Measurements from ENCODE around the gene SPEG.
"Not testable (repeated sequence)": the region's sequence is repeated elsewhere in the genome, so short reads cannot be mapped to it uniquely, and the experiment has no call there.

SPEG gene

DNA sequence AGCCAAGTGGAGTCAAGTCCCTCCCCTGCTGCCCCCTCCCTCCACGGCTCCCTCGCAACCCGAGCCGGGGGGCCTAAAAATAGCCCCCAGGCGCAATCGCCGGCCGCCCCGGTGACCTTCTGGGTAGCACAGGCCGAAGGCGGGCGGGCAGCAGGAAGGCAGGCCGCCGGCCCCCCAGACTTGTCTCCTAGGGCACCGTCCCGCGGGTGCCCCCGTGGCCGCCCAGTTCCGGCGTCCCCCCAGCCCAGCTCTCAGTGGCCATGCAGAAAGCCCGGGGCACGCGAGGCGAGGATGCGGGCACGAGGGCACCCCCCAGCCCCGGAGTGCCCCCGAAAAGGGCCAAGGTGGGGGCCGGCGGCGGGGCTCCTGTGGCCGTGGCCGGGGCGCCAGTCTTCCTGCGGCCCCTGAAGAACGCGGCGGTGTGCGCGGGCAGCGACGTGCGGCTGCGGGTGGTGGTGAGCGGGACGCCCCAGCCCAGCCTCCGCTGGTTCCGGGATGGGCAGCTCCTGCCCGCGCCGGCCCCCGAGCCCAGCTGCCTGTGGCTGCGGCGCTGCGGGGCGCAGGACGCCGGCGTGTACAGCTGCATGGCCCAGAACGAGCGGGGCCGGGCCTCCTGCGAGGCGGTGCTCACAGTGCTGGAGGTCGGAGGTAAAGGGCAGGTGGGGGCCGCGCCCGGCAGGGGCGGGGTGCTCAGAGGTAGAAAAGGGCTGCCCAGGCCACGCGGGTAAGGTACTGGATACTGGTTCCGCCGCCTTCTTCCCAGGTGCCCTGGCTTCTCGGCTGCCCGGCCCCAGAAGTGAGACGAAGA, at the start of gene SPEG:
TSS of gene SPEG (plus strand) at position 126 of the 808 bp plus-strand sequence. CDS start at position 261, 135 bp downstream.
- H3K4me1 ChIP-seq (ENCODE audit: control insufficient read depth in 1 of 2, insufficient read depth in 2 of 2, low read length in 2 of 2): peaks cover 0 to 28% of the 10 kb centered on the region in 2 donors
- peak within 1 kb of the TSS in 1 of 2 donors; percentile 47 for H3K4me3 ChIP-seq (ENCODE audit: low read depth in 1 of 2, low read length in 2 of 2)
- peak within 1 kb of the TSS; percentile 71 for H3K27ac ChIP-seq (ENCODE audit: low read length)
- H3K36me3 ChIP-seq (ENCODE audit: control insufficient read depth in 1 of 2, insufficient read depth in 2 of 2, low read length in 2 of 2): no peaks in the 10 kb centered on the region
- H3K27me3 ChIP-seq (ENCODE audit: low read depth, low read length): peaks cover 15% of the 10 kb centered on the region
- no peaks in the 10 kb centered on the region for H3K9me3 ChIP-seq (ENCODE audit: control insufficient read depth in 1 of 2, low read length in 2 of 2)

GRCh38 chr2:219384859-219385258, 49.8 kb upstream of the SPEG start:
- Histone ChIP-seq H3K4me1 (ENCODE audit: control insufficient read depth in 1 of 2, insufficient read depth in 2 of 2, low read length in 2 of 2) (peaks cover 16 to 22% of the 10 kb centered on the region in 2 donors), H3K4me3 (ENCODE audit: low read depth in 1 of 2, low read length in 2 of 2) (no peak overlapping the region), H3K27ac (ENCODE audit: low read length) (no peak overlapping the region), H3K9me3 (ENCODE audit: control insufficient read depth in 1 of 2, low read length in 2 of 2) (no peaks in the 10 kb centered on the region), H3K36me3 (ENCODE audit: control insufficient read depth in 1 of 2, insufficient read depth in 2 of 2, low read length in 2 of 2) (peaks cover 57% of the 10 kb centered on the region in 2 donors), H3K27me3 (ENCODE audit: low read depth, low read length) (no peaks in the 10 kb centered on the region)

GRCh38 chr2:219385958-219386520, 48.6 kb upstream of the SPEG start:
- no peak overlapping the region for H3K27ac ChIP-seq (ENCODE audit: low read length)

DNA sequence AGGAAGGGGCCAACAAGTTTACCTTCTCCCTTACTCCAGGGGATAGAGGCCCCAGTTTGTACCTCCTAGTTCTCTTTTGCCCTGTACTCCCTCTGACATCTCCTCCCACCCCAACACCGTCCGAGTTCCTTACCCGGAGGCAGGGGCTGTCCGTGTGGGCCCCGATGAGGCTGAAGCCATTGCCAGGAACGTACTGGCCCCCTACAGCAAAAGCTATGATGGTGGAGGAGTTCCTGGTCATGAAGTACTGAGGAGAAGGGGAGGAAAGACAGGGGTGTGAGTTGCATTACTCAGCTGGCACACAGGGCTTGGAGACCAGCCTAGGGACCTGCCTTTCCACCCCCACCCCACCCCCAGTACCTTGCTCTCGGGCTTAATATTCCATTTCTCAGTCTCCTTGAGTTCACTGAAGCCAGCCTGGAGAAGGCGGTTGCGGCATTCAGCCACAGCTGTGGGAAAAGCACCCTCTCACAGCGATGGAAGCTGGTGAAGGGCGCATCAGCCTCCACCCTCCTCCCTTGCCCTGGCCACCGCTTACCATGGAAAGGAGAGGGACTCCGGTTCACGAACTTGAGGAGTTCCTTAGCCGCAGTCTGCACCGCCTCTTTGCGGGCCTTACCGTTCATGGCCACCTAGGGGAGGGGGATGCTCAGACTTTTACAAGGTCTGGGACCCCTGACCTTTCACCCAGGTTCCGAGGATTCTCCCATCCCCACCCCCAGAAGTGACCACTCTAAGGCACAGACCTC, 47.9 kb upstream of the SPEG start:
- peak overlapping the region; percentile 82 to 86 for H3K4me3 ChIP-seq (ENCODE audit: low read depth in 1 of 2, low read length in 2 of 2)
- H3K9me3 ChIP-seq (ENCODE audit: control insufficient read depth in 1 of 2, low read length in 2 of 2): no peaks in the 10 kb centered on the region
- peaks cover 16 to 22% of the 10 kb centered on the region in 2 donors for H3K4me1 ChIP-seq (ENCODE audit: control insufficient read depth in 1 of 2, insufficient read depth in 2 of 2, low read length in 2 of 2)
- peaks cover 43% of the 10 kb centered on the region in 2 donors for H3K36me3 ChIP-seq (ENCODE audit: control insufficient read depth in 1 of 2, insufficient read depth in 2 of 2, low read length in 2 of 2)
- H3K27me3 ChIP-seq (ENCODE audit: low read depth, low read length): no peaks in the 10 kb centered on the region
- peak overlapping the region; percentile 88 for H3K27ac ChIP-seq (ENCODE audit: low read length)

More at GRCh38 chr2:219385958-219386520, 48.6 kb upstream of the SPEG start:
- H3K4me3 ChIP-seq (ENCODE audit: low read depth in 1 of 2, low read length in 2 of 2): peak overlapping the region in 1 of 2 donors; percentile 82
- H3K4me1 ChIP-seq (ENCODE audit: control insufficient read depth in 1 of 2, insufficient read depth in 2 of 2, low read length in 2 of 2): peaks cover 16 to 22% of the 10 kb centered on the region in 2 donors
- no peaks in the 10 kb centered on the region for H3K9me3 ChIP-seq (ENCODE audit: control insufficient read depth in 1 of 2, low read length in 2 of 2)
- peaks cover 49 to 50% of the 10 kb centered on the region in 2 donors for H3K36me3 ChIP-seq (ENCODE audit: control insufficient read depth in 1 of 2, insufficient read depth in 2 of 2, low read length in 2 of 2)
- H3K27me3 ChIP-seq (ENCODE audit: low read depth, low read length): no peaks in the 10 kb centered on the region

GRCh38 chr2:219387306-219388120, 47.1 kb upstream of the SPEG start, which contains the start of gene DNPEP:
TSS of gene DNPEP (minus strand) at chr2:219387912. CDS start at chr2:219387794, 118 bp downstream.
- Histone ChIP-seq H3K27ac (ENCODE audit: low read length) (peak within 1 kb of the TSS; percentile 88), H3K4me3 (ENCODE audit: low read depth in 1 of 2, low read length in 2 of 2) (peak within 1 kb of the TSS; percentile 82 to 86), H3K4me1 (ENCODE audit: control insufficient read depth in 1 of 2, insufficient read depth in 2 of 2, low read length in 2 of 2) (peaks cover 16 to 22% of the 10 kb centered on the region in 2 donors), H3K36me3 (ENCODE audit: control insufficient read depth in 1 of 2, insufficient read depth in 2 of 2, low read length in 2 of 2) (peaks cover 34 to 35% of the 10 kb centered on the region in 2 donors), H3K27me3 (ENCODE audit: low read depth, low read length) (no peaks in the 10 kb centered on the region), H3K9me3 (ENCODE audit: control insufficient read depth in 1 of 2, low read length in 2 of 2) (no peaks in the 10 kb centered on the region)

- H3K36me3 ChIP-seq (ENCODE audit: control insufficient read depth in 1 of 2, insufficient read depth in 2 of 2, low read length in 2 of 2): peaks cover 26 to 27% of the 10 kb centered on the region in 2 donors
- H3K4me1 ChIP-seq (ENCODE audit: control insufficient read depth in 1 of 2, insufficient read depth in 2 of 2, low read length in 2 of 2): peaks cover 16 to 22% of the 10 kb centered on the region in 2 donors
- H3K9me3 ChIP-seq (ENCODE audit: control insufficient read depth in 1 of 2, low read length in 2 of 2): no peaks in the 10 kb centered on the region
- no peaks in the 10 kb centered on the region for H3K27me3 ChIP-seq (ENCODE audit: low read depth, low read length)
- peak overlapping the region; percentile 75 for H3K27ac ChIP-seq (ENCODE audit: low read length)
- peak overlapping the region; percentile 43 to 59 for H3K4me3 ChIP-seq (ENCODE audit: low read depth in 1 of 2, low read length in 2 of 2)
These were observed 46.3 kb upstream of the SPEG start for GRCh38 chr2:219388121-219388906.

DNA sequence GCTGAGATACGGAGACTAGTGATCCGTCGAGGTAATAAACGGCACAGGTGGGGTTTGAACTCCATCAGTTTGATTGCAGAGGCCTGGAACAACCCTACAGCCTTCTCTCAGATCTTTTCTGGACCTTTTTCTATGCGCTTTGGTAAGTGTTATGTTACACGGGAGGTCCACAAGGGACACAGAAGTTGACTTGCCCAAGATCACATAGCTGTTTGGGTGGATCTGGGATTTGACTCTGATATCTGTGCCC, 45.8 kb upstream of the SPEG start:
- H3K27ac ChIP-seq (ENCODE audit: low read length): peak overlapping the region; percentile 75
- H3K27me3 ChIP-seq (ENCODE audit: low read depth, low read length): no peaks in the 10 kb centered on the region
- peak overlapping the region; percentile 43 to 59 for H3K4me3 ChIP-seq (ENCODE audit: low read depth in 1 of 2, low read length in 2 of 2)
- H3K36me3 ChIP-seq (ENCODE audit: control insufficient read depth in 1 of 2, insufficient read depth in 2 of 2, low read length in 2 of 2): peaks cover 21 to 22% of the 10 kb centered on the region in 2 donors
- no peaks in the 10 kb centered on the region for H3K9me3 ChIP-seq (ENCODE audit: control insufficient read depth in 1 of 2, low read length in 2 of 2)
- H3K4me1 ChIP-seq (ENCODE audit: control insufficient read depth in 1 of 2, insufficient read depth in 2 of 2, low read length in 2 of 2): peaks cover 16 to 22% of the 10 kb centered on the region in 2 donors

GRCh38 chr2:219392754-219393153, 41.9 kb upstream of the SPEG start:
- peaks cover 0 to 4% of the 10 kb centered on the region in 2 donors for H3K4me1 ChIP-seq (ENCODE audit: control insufficient read depth in 1 of 2, insufficient read depth in 2 of 2, low read length in 2 of 2)
- H3K36me3 ChIP-seq (ENCODE audit: control insufficient read depth in 1 of 2, insufficient read depth in 2 of 2, low read length in 2 of 2): no peaks in the 10 kb centered on the region
- H3K4me3 ChIP-seq (ENCODE audit: low read depth in 1 of 2, low read length in 2 of 2): no peak overlapping the region
- no peak overlapping the region for H3K27ac ChIP-seq (ENCODE audit: low read length)
- no peaks in the 10 kb centered on the region for H3K9me3 ChIP-seq (ENCODE audit: control insufficient read depth in 1 of 2, low read length in 2 of 2)
- no peaks in the 10 kb centered on the region for H3K27me3 ChIP-seq (ENCODE audit: low read depth, low read length)

DNA sequence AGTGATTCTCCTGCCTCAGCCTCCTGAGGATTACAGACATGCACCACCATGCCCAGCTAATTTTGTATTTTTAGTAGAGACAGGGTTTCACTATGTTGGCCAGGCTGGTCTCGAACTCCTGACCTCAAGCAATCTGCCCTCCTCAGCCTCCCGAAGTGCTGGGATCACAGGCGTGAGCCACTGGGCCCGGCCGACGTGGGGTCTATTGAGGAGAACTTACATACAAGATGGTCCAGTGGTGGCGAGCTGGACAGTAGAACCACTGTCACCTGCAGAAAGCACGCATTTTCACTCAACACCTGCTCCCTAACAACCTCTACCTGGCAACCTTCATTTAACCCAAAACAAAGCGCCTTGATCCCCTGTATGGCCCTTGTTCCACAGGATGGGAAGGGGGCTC, 39.6 kb upstream of the SPEG start:
- H3K27ac ChIP-seq (ENCODE audit: low read length); H3K9me3 ChIP-seq (ENCODE audit: control insufficient read depth in 1 of 2, low read length in 2 of 2); H3K27me3 ChIP-seq (ENCODE audit: low read depth, low read length); H3K4me1 ChIP-seq (ENCODE audit: control insufficient read depth in 1 of 2, insufficient read depth in 2 of 2, low read length in 2 of 2); H3K36me3 ChIP-seq (ENCODE audit: control insufficient read depth in 1 of 2, insufficient read depth in 2 of 2, low read length in 2 of 2); H3K4me3 ChIP-seq (ENCODE audit: low read depth in 1 of 2, low read length in 2 of 2): not testable (repeated sequence)

GRCh38 chr2:219395609-219396008, 39.0 kb upstream of the SPEG start:
- no peaks in the 10 kb centered on the region for H3K27me3 ChIP-seq (ENCODE audit: low read depth, low read length)
- no peaks in the 10 kb centered on the region for H3K9me3 ChIP-seq (ENCODE audit: control insufficient read depth in 1 of 2, low read length in 2 of 2)
- no peaks in the 10 kb centered on the region for H3K36me3 ChIP-seq (ENCODE audit: control insufficient read depth in 1 of 2, insufficient read depth in 2 of 2, low read length in 2 of 2)
- H3K27ac ChIP-seq (ENCODE audit: low read length): no peak overlapping the region
- H3K4me3 ChIP-seq (ENCODE audit: low read depth in 1 of 2, low read length in 2 of 2): no peak overlapping the region
- H3K4me1 ChIP-seq (ENCODE audit: control insufficient read depth in 1 of 2, insufficient read depth in 2 of 2, low read length in 2 of 2): peaks cover 0 to 4% of the 10 kb centered on the region in 2 donors
